ENCODE data around the gene RSRC1.
A peak's percentile ranks its signal among the peaks of the same experiment; 100 is the strongest.
"Not testable (repeated sequence)": the region's sequence is repeated elsewhere in the genome, so short reads cannot be mapped to it uniquely, and the experiment has no call there.

RSRC1 gene

DNA sequence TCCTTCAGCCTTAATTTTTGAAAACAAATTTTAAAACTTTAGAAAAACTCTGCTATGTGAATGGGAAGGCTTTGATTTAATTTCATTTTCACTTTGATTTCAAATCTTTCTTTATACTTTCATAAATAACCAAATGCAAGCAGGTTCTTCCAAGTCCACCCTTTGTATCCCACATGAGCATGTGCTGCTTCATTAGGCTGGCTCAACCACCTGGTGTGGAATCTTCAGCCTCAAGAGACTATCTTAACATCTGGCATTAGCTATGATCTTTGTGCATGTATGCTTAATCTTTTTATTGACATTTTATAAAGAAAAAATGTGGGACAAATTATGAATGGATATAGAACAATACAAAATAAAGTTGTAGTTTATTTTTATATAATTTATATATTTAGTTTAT lies 379.3 kb downstream of the RSRC1 start:
- TF ChIP-seq POU2F2 (IDR thresholded peaks at IDR 0.05; ENCODE audit: low read depth, low read length) (no peak), POLR2AphosphoS5 (IDR thresholded peaks at IDR 0.05; ENCODE audit: low read depth, low read length) (no peak)
- DNase-seq (ENCODE audit: insufficient read length, low spot score) (no peak), FAIRE-seq (no peak)

DNA sequence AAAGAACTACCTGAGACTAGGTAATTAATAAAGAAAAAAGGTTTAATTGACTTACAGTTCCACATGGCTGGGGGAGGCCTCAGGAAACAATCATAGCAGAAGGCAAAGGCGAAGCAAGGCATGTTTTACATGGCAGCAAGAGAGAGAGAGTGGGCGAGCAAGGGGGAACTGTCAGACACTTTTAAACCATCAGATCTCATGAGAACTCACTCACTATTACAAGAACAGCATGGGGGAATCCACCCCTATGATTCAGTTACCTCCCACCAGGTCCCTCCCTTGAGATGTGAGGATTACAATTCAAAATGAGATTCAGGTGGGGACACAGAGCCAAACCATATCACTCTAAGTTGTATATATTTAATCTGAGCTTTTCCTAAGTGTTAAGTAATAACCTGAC lies 382.1 kb downstream of the RSRC1 start:
- TF ChIP-seq POLR2AphosphoS5 (IDR thresholded peaks at IDR 0.05; ENCODE audit: low read depth, low read length) (no peak), PAX5 (IDR thresholded peaks at IDR 0.05; ENCODE audit: insufficient read depth, low read length, severe bottlenecking) (no peak), SPI1 (IDR thresholded peaks at IDR 0.05; ENCODE audit: low read depth, low read length) (no peak), POLR2A (IDR thresholded peaks at IDR 0.05; ENCODE audit: low read depth, low read length) (no peak), POU2F2 (IDR thresholded peaks at IDR 0.05; ENCODE audit: low read depth, low read length) (no peak), TAF1 (IDR thresholded peaks at IDR 0.05; ENCODE audit: low read depth, low read length) (no peak)
- no peak for DNase-seq (ENCODE audit: insufficient read length, low spot score)
- no peak for FAIRE-seq

DNA sequence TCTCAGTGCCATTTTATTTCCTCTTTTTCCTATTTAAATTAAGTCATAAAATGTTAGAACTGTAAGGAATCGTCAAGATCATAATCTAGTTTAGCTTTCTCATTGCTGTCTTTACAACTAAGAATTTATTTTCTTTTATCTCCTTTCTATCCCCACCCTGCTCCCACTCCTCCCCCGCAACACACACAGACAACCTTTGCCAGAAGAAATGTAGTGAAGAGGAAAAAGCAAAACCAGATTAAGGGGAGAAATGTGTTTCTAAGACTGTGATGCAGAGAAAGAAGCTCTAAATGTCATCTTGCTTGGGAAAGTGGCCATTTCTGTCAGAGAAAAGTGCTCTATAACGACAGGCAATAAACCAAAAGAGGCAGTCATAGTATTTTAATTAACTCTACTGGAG lies 382.8 kb downstream of the RSRC1 start:
- no peak for FAIRE-seq
- no peak for DNase-seq (ENCODE audit: insufficient read length, low spot score)
- TF ChIP-seq POLR2AphosphoS5 (IDR thresholded peaks at IDR 0.05; ENCODE audit: low read depth, low read length) = no peak
- TF ChIP-seq POU2F2 (IDR thresholded peaks at IDR 0.05; ENCODE audit: low read depth, low read length) = no peak
- TF ChIP-seq POLR2A (IDR thresholded peaks at IDR 0.05; ENCODE audit: low read depth, low read length) = no peak
- TF ChIP-seq SPI1 (IDR thresholded peaks at IDR 0.05; ENCODE audit: low read depth, low read length) = no peak
- no peak for TF ChIP-seq TAF1 (IDR thresholded peaks at IDR 0.05; ENCODE audit: low read depth, low read length)
- no peak for TF ChIP-seq PAX5 (IDR thresholded peaks at IDR 0.05; ENCODE audit: insufficient read depth, low read length, severe bottlenecking)

DNA sequence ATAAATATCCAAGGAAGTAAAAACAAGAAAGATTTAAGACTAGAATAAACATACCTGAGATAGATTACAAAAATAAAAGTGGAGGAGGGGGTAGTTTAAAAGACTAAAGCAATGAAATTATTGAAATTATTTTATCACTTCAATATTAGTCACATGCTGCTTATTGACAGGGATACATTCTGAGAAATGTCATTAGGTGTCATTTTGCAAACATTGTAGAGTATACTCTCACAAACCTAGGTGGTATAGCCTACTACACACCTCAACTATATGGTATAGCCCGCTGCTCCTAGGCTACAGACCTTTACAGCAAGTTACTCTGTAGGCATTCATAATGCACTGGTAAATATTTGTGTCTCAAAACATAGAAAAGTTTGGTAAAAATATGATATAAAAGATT lies 384.0 kb downstream of the RSRC1 start:
- no peak for FAIRE-seq

DNA sequence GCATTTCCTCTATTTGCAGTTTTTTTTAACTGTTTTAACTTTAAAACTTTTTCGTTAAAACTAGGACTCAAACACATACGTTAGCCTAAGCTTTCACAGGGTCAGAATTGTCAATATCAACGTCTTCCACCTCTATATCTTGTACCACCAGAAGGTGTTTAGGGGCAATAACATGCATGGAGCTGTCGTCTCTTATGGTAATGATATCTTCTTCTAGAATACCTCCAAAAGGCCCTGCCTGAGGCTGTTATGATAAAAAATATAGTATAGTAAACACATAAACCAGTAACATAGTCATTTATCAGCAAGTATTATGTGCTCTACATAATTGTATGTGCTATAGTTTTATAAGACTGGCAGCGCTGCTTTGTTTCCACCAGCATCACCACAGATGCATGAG lies 384.8 kb downstream of the RSRC1 start:
- DNase-seq (ENCODE audit: insufficient read length, low spot score) (no peak), FAIRE-seq (no peak)
- TF ChIP-seq TAF1 (IDR thresholded peaks at IDR 0.05; ENCODE audit: low read depth, low read length) (no peak), POLR2AphosphoS5 (IDR thresholded peaks at IDR 0.05; ENCODE audit: low read depth, low read length) (no peak), PAX5 (IDR thresholded peaks at IDR 0.05; ENCODE audit: insufficient read depth, low read length, severe bottlenecking) (no peak), POU2F2 (IDR thresholded peaks at IDR 0.05; ENCODE audit: low read depth, low read length) (no peak), POLR2A (IDR thresholded peaks at IDR 0.05; ENCODE audit: low read depth, low read length) (no peak), SPI1 (IDR thresholded peaks at IDR 0.05; ENCODE audit: low read depth, low read length) (no peak)

More for the DNA sequence above, 384.0 kb downstream of the RSRC1 start:
- TF ChIP-seq PAX5 (IDR thresholded peaks at IDR 0.05; ENCODE audit: insufficient read depth, low read length, severe bottlenecking) (no peak), POLR2AphosphoS5 (IDR thresholded peaks at IDR 0.05; ENCODE audit: low read depth, low read length) (no peak), POLR2A (IDR thresholded peaks at IDR 0.05; ENCODE audit: low read depth, low read length) (no peak), SPI1 (IDR thresholded peaks at IDR 0.05; ENCODE audit: low read depth, low read length) (no peak), TAF1 (IDR thresholded peaks at IDR 0.05; ENCODE audit: low read depth, low read length) (no peak), POU2F2 (IDR thresholded peaks at IDR 0.05; ENCODE audit: low read depth, low read length) (no peak)
- no peak for DNase-seq (ENCODE audit: insufficient read length, low spot score)

DNA sequence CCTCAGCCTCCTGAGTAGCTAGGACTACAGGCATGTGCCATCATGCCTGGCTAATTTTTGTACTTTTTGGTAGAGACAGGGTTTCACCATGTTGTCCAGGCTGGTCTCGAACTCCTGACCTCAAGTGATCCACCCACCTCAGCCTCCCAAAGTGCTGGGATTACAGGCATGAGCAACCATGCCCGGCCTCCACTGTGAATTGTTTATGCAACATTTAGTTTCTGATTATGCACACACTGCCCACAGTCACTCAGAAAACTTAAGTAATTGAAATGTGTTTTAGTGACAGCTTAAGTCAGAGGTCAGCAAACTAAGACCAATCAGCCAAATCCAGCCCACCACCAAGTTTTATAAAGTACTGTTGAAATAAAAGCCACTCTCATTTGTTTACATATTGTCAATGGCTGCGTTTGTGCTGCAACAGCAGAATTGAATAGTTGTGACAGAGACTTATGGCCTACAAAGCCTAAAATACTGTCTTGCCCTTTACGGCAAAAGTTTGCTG lies 385.6 kb downstream of the RSRC1 start:
- not testable (repeated sequence) for DNase-seq (ENCODE audit: insufficient read length, low spot score); FAIRE-seq

DNA sequence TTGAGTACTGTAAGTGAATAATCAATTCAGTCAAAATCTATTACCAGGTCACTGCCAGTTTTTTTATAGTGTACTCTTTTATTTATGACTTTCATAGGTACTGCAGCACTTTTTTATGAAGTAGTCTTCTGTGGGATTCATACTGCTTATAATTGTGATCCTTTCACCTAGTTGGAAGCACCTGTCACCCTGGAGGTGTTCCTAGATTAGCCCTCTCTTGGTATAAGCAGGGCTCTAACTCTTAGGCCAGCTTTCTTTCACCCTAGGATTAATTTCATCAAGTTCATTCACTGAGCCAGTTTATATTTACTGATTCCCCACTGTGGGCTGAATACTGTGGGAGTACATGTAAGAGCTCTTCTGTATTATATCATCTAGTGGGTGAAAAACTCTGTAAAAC lies 395.2 kb downstream of the RSRC1 start:
- no peak for DNase-seq (ENCODE audit: insufficient read length, low spot score)
- TF ChIP-seq PAX5 (IDR thresholded peaks at IDR 0.05; ENCODE audit: insufficient read depth, low read length, severe bottlenecking) (no peak), POLR2AphosphoS5 (IDR thresholded peaks at IDR 0.05; ENCODE audit: low read depth, low read length) (no peak), TAF1 (IDR thresholded peaks at IDR 0.05; ENCODE audit: low read depth, low read length) (no peak), SPI1 (IDR thresholded peaks at IDR 0.05; ENCODE audit: low read depth, low read length) (no peak), POLR2A (IDR thresholded peaks at IDR 0.05; ENCODE audit: low read depth, low read length) (no peak), POU2F2 (IDR thresholded peaks at IDR 0.05; ENCODE audit: low read depth, low read length) (no peak)
- FAIRE-seq = no peak

DNA sequence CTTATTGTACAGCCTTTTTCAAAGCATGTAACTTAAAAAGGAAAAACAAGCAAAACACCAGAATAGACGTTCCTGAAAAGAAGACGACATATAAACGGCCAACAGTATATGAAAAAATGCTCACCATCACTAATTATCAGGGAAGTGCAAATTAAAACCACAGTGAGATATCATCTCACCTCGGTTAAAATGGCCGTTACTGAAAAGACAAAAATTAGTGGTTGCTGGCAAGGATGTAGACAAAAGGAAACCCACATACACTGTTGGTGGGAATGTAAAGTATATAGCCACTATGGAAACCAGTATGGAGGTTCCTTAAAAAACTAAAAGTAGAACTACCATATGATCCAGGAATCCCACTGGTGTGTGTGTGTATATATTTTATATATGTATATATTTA lies 396.6 kb downstream of the RSRC1 start:
- TF ChIP-seq POU2F2 (IDR thresholded peaks at IDR 0.05; ENCODE audit: low read depth, low read length) (no peak), POLR2AphosphoS5 (IDR thresholded peaks at IDR 0.05; ENCODE audit: low read depth, low read length) (no peak), POLR2A (IDR thresholded peaks at IDR 0.05; ENCODE audit: low read depth, low read length) (no peak), SPI1 (IDR thresholded peaks at IDR 0.05; ENCODE audit: low read depth, low read length) (no peak)
- no peak for DNase-seq (ENCODE audit: insufficient read length, low spot score)
- FAIRE-seq = no peak

DNA sequence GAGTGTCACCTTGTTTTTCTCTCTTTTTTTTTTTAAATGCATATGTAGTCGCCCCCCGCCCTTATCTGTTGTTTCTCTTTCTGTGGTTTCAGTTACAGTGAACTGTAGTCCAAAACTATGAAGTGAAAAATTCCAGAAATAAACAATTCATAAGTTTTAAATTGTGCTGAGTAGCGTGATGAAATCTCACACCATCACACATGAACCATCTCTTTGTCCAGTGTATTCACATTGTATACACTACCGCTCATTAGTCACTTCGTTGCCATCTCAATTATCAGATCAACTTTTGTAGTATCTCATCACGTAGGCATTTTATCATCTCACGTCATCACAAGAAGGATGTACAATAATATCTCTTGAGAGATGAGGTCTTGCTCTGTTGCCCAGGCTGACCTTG lies 398.6 kb downstream of the RSRC1 start:
- no peak for FAIRE-seq
- no peak for DNase-seq (ENCODE audit: insufficient read length, low spot score)
- TF ChIP-seq POU2F2 (IDR thresholded peaks at IDR 0.05; ENCODE audit: low read depth, low read length) = no peak
- TF ChIP-seq POLR2A (IDR thresholded peaks at IDR 0.05; ENCODE audit: low read depth, low read length) = no peak

DNA sequence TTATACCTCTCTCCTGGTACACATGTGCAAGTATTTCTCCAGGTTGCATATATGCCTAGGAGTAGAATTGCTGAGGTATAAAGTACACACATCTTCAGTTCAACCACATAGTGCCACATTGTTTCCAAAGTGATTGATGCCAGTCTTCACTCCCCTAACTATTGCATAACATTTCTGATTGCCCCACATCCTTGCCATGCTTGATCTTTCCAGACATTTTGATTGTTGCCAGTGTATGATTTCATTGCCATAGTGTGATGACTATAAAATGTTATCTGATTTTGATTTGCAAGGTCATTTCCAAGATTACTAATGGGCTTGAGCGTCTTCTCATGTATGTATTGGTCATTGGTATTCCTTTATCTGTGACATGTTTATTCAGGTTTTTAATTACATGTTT lies 400.0 kb downstream of the RSRC1 start:
- peak; percentile 23 for FAIRE-seq
- no peak for DNase-seq (ENCODE audit: insufficient read length, low spot score)
- no peak for TF ChIP-seq POLR2AphosphoS5 (IDR thresholded peaks at IDR 0.05; ENCODE audit: low read depth, low read length)

DNA sequence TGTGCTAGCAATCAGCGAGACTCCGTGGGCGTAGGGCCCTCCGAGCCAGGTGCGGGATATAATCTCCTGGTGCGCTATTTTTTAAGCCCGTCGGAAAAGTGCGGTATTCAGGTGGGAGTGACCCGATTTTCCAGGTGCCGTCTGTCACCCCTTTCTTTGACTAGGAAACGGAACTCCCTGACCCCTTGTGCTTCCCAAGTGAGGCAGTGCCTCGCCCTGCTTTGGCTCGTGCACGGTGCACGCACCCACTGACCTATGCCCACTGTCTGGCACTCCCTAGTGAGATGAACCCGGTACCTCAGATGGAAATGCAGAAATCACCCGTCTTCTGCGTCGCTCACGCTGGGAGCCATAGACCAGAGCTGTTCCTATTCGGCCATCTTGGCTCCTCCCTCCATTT lies 406.8 kb downstream of the RSRC1 start:
- not testable (repeated sequence) for DNase-seq (ENCODE audit: insufficient read length, low spot score); FAIRE-seq

DNA sequence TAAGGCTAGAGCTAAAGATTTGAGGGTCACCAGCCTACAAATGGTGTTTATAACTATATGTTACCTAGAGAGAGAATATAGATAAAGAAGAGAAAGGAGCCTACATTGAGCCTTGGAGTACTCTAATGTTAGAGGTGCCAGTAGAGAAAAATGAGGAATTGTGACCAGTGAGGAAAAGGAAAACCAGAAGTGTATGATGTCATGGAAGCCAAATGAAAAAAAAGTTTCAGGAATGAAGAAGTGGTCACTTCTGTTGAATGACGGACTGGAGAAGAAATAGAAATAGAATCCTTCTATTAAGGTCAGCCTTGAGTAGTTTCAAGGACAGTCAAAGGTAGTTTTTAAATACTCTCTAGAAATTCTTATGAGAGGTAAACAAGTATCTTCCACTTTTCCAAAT lies 409.9 kb downstream of the RSRC1 start:
- FAIRE-seq = no peak
- no peak for DNase-seq (ENCODE audit: insufficient read length, low spot score)
- TF ChIP-seq POLR2AphosphoS5 (IDR thresholded peaks at IDR 0.05; ENCODE audit: low read depth, low read length) (no peak), POLR2A (IDR thresholded peaks at IDR 0.05; ENCODE audit: low read depth, low read length) (no peak), POU2F2 (IDR thresholded peaks at IDR 0.05; ENCODE audit: low read depth, low read length) (no peak), SPI1 (IDR thresholded peaks at IDR 0.05; ENCODE audit: low read depth, low read length) (no peak), PAX5 (IDR thresholded peaks at IDR 0.05; ENCODE audit: insufficient read depth, low read length, severe bottlenecking) (no peak), TAF1 (IDR thresholded peaks at IDR 0.05; ENCODE audit: low read depth, low read length) (no peak)
